ENCODE data around the gene RUNDC1.

RUNDC1 gene

DNA sequence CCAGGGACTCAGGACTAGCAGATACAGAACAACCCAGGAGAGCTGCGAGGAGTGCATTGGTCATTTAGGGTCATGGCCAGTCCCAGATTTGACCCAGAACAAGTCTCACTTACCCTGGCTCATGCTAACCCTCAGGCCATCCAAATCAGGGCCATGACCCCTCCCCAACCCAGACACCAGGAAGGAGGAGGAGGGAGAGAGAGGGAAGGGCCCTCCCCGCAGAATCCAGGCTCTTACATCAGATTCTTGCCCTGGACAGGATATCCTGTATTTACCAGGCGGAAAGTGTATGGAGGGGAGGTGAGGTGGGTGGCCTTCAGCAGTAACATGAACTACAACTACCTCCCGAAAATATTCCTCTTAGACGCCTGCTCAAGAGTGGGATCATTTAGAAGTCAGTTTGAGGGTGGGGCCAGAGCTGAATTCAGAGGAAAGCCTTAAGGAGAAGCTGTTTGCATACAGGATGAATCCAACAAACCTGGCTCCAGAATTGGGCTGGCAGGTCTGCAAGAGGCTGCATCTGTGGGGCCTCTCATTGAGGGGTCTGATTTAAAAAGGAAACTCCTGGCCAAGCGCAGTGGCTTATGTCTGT is 39.8 kb downstream of the RUNDC1 start:
- no peak for DNase-seq

GRCh38 chr17:43020789-43021740 is 40.7 kb downstream of the RUNDC1 start:
- no peak for DNase-seq

DNA sequence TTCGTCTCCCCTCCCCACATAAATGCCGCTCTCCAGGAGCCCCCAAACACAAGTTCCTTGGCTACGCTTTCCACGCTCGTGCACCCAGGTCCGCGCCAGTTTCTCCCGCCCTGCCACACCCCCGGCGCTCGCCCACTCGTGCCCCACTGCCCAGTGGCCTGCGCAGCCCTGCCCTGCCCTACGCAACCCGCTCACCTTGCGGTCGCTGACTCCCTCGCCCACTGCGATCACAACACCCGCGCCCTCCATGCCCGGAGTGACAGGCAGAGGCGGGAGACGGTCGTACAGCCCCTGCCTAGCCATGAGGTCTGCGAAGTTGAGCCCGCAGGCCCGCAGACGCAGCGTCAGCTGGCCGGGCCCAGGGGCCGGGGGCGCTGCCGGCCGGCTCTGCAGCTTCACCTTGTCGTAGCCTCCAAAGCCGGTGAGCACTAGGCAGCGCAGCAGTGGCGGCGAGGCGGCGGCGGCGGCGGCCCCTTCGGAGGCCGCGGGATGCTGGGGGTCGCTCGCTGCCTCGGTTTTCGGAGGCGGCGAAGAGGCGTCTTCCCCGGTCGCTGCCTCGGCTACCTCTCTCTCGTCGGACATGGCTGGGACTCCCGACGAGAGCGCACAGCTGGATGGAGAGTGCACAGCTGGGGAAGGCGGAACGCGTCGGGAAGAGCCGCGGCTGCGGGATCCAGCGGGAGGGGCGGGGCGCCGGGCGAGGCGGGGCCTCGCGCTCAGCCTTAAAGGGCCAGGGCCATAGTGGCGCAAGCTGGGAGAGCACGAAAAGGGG is 41.6 kb downstream of the RUNDC1 start, which contains the start of gene VAT1:
Gene VAT1 (minus strand): TSS at position 645 of the 772 bp plus-strand sequence. CDS start 63 bp downstream, at position 582.
- DNase-seq: peak; percentile 90

DNA sequence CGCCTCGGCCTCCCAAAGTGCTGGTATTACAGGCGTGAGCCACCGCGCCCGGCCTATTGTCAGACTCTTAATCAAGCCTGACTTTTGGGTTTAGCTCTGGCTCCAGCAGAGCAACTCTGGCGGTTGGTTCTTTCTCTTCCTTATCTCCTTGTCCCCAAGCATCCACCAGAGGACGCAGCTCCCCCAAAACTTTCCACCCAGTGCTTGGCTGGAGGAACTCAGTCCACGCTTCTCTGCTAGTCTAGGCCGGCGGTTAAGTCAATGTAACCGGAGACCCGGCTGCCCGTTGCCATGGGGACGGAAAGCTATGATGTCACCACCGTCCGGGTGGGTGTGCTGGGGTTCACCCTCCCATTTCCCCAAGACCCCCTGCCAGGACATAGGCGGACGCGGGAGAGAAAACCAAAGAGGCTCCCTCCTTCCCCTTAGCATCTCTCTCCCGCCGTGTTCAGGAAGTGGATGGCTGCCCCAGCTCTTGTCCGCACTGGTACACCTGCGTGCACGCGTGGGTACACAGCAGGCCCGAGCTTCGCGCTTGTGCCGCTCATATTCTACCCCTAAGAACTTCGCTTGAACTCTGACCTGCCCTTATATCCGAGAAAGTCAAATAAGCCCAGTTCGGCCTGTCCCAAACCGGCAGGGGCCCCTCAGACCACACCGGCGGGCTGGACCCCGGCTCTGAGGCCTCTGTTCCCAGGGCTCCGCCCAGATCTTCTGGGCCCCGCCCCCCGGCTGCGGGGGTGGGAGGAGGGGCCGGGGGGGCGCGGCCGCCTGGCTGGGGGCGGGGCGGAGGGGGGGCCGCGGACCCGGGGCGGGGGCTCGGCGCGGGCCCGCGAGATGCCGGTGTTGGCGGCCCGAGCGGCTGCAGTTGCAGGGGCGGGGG is 44.3 kb downstream of the RUNDC1 start, which contains the start of gene RND2:
Gene RND2 (plus strand): TSS at position 825 of the 883 bp plus-strand sequence. CDS start 117 bp downstream, outside the sequence.
- DNase-seq: peak; percentile 91

DNA sequence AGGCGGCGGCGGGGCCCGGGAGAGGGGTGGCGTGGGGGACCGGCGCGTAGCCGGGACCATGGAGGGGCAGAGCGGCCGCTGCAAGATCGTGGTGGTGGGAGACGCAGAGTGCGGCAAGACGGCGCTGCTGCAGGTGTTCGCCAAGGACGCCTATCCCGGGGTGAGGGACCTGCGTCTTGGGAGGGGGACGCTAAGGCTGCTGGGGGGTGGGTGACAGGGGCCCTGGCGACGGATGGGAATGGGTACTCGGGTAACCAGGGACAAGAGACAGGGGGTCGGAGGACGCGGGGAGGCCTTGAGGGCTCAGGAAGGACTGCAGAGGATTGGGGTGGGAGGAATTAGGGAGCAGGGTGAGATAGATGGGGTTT is 44.9 kb downstream of the RUNDC1 start:
- no peak for DNase-seq

DNA sequence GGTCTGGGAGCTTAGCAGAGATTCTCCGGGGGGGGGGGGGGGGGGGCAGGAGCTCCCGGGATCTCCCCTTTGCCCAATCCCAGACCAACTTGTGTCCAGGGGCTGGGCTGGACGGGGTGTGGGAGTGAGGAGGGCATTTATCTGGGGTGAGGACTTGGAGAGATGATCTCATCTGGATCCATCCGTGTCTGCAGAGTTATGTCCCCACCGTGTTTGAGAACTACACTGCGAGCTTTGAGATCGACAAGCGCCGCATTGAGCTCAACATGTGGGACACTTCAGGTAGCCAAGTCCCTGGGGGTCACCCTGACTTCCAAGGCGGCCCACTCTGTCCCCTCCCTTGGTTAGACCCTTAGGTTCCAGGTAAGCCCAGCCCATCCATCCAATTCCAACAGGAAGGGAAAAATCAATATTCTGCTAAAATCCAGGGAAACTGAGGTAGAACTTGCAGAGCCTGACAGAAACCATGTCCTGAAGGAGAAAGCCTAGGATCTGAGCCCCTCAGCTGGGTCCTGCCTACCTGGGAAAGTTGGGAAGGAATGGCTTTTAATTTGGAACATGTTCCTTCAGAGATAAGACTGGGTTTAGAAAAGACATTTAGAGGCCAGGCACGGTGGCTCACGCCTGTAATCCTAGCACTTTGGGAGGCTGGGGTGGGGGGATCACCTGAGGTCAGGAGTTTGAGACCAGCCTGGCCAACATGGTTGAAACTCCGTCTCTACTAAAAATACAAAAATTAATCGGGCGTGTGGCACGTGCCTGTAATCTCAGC is 45.6 kb downstream of the RUNDC1 start:
- no peak for DNase-seq

- DNase-seq: no peak
These were observed 46.2 kb downstream of the RUNDC1 start for GRCh38 chr17:43026595-43026994.

DNA sequence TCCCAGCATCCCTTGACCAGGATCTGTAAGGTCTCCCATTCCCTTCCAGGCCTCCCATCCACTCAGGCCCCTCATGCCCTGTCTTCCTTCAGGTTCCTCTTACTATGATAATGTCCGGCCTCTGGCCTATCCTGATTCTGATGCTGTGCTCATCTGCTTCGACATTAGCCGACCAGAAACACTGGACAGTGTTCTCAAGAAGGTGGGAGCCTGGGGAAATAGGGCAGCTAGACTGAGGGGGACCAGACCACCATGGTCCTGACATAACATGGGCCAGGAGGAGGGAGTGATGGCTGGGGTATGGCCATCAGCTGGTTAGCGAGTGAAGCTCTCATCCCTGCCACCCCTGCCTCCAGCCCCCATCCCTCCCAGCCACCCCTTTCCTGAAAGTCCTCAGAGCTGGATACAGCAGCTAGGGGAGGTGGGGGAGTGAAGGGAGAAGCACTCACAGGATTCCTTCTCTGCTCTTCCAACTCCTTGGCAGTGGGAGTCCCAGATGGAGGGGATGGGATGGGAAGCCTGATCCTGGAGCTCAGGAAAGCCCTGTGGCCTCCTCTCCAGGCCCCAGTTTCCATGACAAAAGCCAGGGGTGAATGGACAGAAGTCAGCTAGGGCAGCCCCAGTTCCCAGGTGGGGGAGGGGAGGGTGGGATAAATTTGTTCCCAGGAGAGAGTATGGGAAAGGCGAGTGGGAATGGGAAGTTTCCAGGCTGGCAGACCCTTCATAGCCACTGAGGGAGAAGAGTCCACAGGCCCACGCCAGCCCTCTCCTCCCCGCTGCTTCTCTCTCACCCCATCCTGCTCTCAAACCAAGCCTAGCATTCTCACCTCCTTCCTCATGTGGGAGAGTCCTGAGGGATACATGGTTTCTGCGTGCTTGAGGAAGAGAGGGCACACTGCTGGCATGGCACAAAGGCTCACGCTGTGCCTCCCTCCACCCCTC is 47.0 kb downstream of the RUNDC1 start:
- no peak for DNase-seq

DNA sequence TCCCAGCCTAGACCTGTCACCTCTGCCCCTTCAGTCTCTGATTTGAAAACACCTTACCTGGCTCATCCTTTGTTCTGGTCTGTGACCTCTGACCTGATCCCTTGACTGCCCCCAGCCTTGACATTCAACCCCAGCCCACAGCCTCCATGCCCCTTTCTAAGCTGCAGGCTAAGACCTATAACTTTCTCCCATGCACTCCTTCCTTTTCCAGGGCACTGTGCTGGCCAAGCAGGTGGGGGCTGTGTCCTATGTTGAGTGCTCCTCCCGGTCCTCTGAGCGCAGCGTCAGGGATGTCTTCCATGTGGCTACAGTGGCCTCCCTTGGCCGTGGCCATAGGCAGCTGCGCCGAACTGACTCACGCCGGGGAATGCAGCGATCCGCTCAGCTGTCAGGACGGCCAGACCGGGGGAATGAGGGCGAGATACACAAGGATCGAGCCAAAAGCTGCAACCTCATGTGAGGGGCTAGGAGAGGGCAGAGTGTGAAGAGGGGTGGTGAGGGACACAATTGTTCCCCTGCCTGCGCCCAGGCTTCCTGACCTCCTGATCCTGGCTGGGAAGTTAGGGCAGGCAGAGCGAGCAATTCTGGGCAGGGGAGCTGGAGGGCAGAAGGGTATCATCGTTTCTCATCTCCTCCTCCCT is 48.0 kb downstream of the RUNDC1 start:
- no peak for DNase-seq

DNA sequence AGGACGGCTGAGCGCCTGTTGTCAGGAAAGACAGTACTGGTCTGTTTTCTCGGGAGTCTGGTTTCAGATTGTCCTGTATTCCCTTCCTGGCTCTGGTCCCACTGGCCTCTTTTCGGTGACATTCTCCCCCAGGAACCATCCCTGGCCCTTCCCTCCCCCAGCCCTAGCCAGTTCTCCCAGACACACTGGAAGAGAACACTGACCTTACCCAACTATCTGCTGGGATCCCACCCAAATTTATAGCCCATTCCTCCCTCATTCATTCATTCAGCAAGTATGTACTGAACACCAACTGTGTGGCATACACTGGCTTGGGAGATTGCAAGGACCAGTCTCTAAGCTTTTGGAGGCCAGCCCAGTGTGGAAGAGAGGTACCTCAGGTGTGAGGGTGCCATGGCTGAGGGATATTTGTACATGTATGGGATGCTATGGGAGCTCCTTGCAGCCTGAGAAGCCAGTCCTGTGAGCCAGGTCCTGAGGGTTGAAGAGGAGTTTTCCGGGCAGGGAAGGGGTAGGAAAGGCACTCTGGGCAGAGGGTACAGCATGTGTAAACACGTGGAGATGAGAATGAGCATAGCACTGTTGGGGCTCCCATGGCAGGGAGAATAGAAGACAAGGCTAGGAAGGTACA is 49.9 kb downstream of the RUNDC1 start:
- no peak for DNase-seq

DNA sequence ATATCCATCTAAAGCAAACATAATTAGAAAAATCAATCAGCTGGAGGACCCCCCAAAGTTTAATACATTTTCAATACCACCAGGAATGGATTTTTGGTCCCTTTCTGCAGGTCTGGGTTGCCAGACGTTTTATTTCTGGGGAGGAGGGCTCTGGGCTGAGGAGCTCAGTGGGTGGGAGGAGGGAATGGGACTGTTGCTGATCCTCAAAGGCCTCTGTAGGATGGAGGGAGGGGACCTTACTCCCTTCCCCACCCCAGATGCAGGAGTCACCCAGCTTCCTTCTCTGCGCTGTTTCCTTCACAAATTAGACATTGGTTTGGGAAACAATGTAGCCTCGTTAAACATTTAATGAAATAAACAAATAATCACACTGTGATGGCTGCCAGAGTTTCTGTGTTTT is 51.3 kb downstream of the RUNDC1 start:
- DNase-seq: no peak

- DNase-seq: no peak
These were observed 53.9 kb downstream of the RUNDC1 start for GRCh38 chr17:43033948-43034881.

GRCh38 chr17:43034894-43035293 is 54.5 kb downstream of the RUNDC1 start:
- no peak for DNase-seq

DNA sequence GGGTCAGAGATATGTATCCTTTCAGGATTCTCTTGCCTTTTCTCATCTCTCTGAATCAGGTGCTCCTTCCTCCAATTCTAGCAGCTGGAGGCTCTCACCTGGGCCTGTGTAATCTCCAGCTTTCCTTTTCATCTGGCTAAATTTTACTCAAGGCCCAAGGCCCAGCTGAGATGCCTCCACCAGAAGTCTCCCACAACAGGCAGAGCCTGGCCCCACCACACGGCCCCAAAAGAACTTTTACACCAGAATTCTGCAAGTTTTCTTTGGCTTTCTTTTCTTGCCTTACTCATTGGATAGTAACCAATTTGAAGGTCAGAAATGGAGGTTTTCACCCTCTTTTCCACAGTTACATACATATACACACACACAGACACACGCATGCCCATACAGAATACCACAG is 59.3 kb downstream of the RUNDC1 start:
- DNase-seq: no peak

- DNase-seq: no peak
These were observed 60.3 kb downstream of the RUNDC1 start for GRCh38 chr17:43040655-43041054.

- DNase-seq: no peak
These were observed 61.8 kb downstream of the RUNDC1 start for GRCh38 chr17:43042025-43042628.

All from activated effector memory CD4-positive, alpha-beta T cell treated with anti-CD3 and anti-CD28 coated beads, Interleukin-2, amount 50 U/mL, for 16 hours (primary cell).